Limb (tissue), 2 donors: ENCODE results near the gene MMP1.
"Not testable (repeated sequence)": the region's sequence is repeated elsewhere in the genome, so short reads cannot be mapped to it uniquely, and the experiment has no call there.

ENCODE experiments used
- DNase-seq, 2 donors: peaks; one replicate each; pipeline ENCODE4 v3.0.0-alpha.2; 2016; ENCODE audit errors: extremely low spot score in 2 of 2

The MMP1 gene

DNA sequence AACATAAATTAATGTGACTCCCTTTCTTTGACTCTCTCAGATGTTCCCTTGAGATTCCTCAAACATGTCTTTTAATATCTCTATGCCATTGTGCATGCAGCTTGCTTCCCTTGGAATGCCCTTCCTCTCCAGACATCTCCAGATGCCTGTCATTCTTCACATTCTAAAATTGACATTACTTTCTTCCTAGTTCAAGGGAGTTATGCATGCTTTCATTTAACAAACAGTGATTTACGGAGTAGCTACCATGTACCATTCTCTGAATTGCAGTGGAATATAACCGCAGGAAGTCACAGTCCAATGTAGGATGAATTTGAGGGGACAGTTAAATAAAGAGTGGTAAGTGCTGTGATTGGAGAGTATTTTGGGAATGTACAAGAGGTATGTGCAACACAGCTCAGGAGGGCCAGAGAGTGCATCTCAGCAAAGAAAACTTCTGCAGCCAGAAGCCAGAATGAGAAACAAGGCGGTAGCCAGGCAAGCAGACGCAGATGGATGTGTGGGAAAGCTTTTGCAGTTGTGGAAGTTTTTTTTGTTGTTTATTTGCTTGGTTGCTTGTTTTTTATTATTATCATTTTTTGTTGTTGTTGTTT lies 36.2 kb downstream of the MMP1 start:
- DNase-seq = no peak

DNA sequence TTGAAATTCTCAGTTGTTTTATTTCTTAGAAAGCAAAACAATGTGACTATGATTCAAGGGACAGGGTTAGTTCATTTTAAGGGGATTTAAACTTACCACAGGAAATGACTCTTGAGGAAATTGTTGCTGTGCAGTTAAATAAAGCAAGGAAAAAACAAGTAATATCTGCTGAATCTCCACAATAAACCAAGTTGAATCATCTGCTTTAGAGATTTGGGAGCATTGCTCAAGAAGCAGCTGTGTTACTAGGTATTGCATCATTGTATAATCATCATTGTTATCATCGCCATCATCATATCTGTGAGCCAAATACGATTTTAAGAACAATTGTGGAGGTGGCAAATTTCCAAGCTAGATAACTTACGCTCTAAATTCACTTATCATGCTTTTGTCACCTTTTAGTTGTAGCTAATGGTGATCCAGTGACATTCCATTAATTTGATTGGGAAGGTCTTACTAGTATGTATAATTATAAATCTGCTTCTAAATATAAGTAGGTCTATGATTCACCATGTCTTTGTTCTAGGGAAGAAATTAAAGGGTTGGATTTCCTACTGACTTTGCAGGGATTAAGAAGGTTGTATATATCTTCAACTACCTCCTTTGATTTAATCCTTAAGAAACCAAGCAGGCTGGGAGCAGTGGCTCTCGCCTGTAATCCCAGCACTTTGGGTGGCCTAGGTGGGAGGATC lies 37.5 kb downstream of the MMP1 start:
- peak in 1 of 2 donors; percentile 55 for DNase-seq

DNA sequence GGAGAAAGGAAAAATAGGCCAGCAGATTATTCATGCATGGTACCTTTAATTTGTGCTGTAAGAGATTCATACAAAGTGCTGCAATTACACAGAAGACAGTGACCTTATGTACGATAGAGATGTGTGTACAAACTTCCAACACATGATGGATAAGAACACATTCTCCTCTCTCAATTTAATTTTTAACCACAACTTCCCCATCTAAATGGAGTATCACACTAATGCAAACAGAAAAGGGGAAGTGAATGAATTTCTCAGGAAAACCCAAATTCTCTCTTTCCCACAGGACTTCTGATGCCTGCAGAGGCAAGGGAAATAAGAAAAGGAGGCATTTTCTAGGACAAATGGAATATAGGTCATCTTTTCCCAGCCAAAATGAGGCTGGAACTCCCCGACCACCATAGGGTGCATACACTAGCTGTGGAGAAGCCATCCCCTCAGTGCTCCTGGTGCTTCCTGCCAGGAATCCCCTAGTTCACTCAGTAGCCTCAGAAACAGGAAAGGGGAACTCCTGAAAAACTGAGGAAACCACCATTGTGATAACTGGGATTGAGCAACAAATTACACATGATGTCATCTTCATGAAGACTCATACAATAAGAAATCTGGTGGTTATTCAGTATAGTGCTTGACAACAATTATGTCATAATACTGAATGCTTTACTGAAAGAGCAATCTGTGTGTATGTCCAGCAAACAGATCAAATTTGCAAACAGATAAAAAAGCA lies 40.0 kb downstream of the MMP1 start:
- no peak for DNase-seq

DNA sequence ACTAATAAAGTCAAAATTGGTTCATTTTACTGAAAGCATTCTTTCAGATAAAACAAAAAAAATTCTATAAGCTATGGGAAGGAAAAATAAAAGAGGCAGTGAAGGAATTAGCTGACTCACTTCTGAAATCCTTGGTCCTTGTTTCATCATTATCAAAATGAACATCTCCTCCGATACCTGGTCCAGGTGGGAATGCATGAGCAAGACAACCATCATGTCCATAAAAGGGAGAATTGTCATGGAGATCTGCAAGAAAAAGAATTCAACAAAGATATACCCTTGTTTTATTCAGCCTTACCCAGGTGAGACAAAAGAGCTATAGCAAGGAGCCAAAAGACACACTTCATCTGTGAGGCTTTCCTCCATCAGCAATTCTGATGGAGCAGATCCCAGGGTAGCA lies 44.7 kb downstream of the MMP1 start:
- no peak for DNase-seq

DNA sequence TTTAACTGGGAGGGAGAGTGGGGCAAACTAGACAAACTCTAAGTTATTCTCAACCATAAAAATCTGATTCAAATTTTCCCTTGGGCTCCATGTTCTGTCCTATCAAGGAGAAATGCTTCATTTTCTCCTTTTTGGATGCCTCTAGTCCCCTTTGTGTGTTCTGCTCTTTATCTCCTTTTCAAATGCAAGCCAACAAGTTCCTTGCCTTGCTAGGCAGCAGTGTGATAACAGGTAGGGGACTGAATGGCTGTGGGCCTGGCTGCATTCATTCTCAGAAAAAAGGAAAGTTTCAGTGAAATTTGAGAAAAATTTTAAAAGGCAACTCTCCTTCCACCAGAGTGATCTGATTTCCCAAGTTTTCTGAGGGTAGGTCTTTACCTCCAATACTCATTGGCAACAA lies 46.3 kb downstream of the MMP1 start:
- DNase-seq = no peak

DNA sequence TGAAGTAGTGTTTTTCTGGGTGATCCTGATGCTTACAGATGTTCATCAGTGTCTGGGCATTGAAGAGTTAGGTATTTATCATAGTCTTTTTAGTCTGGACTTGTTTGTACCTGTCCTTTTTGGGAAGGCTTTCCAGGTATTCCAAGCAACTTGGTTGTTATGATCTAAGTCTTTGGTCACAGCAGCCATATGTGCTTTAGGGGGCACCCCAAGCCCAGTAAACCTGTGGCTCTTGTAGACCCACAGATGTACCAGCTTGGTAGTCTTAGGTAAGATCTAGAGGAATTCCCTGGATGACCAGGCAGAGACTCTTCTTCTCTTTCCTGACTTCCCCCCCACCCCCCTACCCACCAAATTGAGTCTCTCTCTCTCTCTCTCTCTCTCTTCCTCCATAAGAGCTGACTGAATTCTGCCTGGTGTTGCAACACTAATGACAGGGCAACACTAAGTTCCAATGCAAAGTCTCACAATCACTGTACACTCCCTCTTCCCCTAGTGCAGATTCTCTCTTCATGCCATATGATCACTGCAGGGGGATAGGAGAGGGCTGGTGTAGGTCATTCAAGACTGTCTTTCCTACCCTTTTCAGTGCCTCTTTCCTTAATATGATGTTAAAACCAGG lies 48.7 kb downstream of the MMP1 start:
- DNase-seq = no peak

DNA sequence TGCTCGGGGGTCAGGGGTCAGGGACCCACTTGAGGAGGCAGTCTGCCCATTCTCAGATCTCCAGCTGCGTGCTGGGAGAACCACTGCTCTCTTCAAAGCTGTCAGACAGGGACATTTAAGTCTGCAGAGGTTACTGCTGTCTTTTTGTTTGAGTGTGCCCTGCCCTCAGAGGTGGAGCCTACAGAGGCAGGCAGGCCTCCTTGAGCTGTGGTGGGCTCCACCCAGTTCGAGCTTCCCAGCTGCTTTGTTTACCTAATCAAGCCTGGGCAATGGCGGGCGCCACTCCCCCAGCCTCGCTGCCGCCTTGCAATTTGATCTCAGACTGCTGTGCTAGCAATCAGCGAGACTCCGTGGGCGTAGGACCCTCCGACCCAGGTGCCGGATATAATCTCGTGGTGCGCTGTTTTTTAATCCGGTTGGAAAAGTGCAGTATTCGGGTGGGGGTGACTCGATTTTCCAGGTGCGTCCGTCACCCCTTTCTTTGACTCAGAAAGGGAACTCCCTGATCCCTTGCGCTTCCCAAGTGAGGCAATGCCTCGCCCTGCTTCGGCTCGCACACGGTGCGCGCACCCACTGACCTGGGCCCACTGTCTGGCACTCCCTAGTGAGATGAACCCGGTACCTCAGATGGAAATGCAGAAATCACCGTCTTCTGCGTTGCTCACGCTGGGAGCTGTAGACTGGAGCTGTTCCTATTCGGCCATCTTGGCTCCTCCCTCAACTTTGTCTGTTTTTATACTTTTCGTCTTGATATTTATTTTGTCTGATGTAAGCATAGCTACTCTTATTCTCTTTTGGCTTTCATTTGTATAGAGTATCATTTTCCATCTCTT lies 51.0 kb downstream of the MMP1 start:
- not testable (repeated sequence) for DNase-seq
